Coronary artery (tissue), 2 donors: ENCODE results near the gene TNS3.

Experiments used
- DNase-seq: peaks from one replicate; pipeline ENCODE4 v3.0.0-alpha.2; 2017; ENCODE audit warnings: low spot score
- H3K27ac ChIP-seq, 2 donors: fragments of 200-600 bp; sonication (generic); one replicate each; pipeline ENCODE4 v1.5.1; 2016 to 2019
- H3K4me3 ChIP-seq: fragments of 200-600 bp; sonication (generic); 2 replicates; pipeline ENCODE4 v1.5.1; 2016; ENCODE audit warnings: mild to moderate bottlenecking, moderate library complexity
- TF ChIP-seq, protein P1 (sequence below): fragments of 200-600 bp; sonication (generic); IDR thresholded peaks from one replicate; pipeline ENCODE4 v1.5.1; 2019; ENCODE audit warnings: antibody characterized with exemption

The TNS3 gene

DNA sequence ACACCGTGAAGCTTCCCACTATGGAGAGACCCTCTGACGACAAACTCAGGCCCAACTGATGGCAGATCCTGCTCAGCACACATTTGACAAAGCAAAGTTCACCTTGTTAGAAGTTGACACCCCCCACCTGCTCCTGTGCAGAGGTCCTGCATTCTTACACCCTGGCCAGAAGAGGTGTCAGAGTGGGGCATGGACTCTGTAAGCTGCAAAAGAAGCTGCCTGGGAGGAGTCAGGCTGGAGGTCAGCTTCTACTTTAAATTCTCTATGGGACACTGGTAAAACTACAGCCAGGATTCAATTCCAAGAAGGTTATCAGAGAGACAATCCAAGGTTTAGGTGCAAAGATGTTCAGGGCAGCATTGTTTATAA is 20.0 kb upstream of the TNS3 start:
- Histone ChIP-seq H3K27ac (no peak overlapping the region), H3K4me3 (no peak overlapping the region)
- no peak for DNase-seq
- TF ChIP-seq, protein P1, sequence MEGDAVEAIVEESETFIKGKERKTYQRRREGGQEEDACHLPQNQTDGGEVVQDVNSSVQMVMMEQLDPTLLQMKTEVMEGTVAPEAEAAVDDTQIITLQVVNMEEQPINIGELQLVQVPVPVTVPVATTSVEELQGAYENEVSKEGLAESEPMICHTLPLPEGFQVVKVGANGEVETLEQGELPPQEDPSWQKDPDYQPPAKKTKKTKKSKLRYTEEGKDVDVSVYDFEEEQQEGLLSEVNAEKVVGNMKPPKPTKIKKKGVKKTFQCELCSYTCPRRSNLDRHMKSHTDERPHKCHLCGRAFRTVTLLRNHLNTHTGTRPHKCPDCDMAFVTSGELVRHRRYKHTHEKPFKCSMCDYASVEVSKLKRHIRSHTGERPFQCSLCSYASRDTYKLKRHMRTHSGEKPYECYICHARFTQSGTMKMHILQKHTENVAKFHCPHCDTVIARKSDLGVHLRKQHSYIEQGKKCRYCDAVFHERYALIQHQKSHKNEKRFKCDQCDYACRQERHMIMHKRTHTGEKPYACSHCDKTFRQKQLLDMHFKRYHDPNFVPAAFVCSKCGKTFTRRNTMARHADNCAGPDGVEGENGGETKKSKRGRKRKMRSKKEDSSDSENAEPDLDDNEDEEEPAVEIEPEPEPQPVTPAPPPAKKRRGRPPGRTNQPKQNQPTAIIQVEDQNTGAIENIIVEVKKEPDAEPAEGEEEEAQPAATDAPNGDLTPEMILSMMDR = no peak

DNA sequence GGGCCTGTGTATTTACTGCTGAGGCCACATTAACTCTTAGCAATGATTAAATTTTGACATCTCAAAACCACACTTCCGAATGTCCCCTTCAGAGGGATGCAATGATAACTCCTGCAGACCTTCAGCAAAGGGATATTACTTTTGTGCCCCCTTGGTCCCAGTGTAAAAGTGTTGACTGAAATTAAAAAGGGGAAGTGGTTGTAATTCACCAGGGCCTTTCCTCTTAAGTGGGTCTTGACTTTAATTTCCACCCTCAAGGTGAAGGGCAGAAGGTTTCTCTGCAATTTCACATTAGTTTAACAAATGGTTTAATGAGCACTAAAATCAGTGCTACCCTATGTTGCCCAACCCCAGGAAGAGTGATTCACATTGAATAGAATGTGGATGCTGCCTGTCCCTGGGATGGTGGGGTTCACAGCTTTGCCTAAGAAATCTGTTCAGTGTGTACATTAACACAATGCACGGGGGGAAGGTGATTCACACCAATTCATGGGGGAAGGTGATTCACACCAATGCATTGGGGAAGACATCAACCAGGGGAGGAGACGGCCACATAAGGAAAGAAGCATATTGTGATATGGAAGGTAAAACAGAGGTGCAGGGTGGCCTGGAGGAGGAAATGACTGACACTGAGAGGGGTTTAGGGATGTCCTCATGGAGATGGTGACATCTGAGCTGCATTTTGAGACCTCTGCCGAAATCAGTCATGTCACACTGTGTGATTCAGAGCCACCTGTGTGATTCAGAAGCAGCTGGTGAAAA is 19.4 kb upstream of the TNS3 start:
- TF ChIP-seq, protein P1 = no peak
- DNase-seq = no peak
- H3K4me3 ChIP-seq = peak overlapping the region; percentile 34
- H3K27ac ChIP-seq = peak overlapping the region; percentile 14 to 69

DNA sequence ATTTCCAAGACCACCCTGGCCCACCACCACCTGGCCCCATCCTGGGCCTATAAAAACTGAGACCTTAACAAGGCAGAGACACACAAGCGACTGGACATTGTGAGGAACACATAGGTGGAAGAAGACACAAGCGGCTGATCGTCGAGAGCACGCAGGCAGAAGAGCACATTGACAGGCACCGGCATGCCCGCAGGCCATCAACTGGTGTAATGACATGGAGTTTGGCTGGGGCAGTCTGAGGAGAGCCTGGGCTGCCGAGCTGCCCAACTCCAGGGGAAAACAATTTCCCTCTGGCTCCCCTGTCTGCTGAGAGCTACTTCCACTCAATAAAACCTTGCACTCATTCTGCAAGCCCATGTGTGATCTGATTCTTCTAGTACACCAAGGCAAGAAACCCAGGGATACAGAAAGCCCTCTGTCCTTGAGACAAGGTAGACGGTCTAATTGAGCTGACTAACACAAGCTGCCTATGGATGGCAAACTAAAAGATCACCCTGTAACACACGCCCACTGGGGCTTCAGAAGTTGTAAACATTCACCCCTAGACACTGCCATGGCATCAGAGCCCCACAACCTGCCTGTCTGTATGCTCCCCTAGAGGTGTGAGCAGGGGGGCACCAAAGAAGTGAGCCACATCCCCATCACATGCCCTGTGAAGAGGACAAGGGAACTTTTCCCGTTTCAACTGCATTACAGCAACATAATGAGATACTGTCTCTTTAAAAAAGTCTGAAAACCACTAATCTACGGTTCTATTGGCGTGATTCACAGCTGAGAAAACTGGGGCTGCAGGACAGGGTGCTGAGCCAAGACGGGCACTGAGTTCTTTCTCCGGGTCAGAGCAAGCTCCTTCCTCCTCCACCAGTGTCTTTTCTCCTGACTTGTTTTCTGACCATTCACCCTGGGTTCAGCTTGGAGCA is 18.5 kb upstream of the TNS3 start:
- no peak for DNase-seq
- Histone ChIP-seq H3K27ac (peak overlapping the region; percentile 14 to 69), H3K4me3 (peak overlapping the region; percentile 34)
- TF ChIP-seq, protein P1 = no peak

DNA sequence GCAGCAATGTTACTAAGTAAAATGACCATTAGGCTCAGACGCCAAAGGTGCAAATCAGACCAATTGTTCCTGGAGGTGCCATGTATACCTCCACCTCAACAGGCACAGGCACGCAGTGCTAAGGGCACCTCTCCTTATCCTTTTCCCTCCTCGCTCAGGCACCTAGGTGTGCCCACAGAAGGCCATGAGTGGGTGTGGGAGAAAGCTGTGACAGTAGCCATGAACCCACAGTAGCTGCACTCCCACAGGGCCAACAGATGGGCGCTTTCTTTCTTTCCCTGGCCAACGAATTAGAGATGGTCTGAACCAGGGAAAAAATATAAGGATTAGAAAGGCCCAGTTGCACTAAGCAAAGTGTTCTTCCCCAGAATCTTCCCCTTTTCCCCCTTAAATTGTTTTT is 15.5 kb upstream of the TNS3 start:
- H3K27ac ChIP-seq = peak overlapping the region in 1 of 2 donors; percentile 9
- H3K4me3 ChIP-seq = no peak overlapping the region
- TF ChIP-seq, protein P1 = no peak
- DNase-seq = no peak

DNA sequence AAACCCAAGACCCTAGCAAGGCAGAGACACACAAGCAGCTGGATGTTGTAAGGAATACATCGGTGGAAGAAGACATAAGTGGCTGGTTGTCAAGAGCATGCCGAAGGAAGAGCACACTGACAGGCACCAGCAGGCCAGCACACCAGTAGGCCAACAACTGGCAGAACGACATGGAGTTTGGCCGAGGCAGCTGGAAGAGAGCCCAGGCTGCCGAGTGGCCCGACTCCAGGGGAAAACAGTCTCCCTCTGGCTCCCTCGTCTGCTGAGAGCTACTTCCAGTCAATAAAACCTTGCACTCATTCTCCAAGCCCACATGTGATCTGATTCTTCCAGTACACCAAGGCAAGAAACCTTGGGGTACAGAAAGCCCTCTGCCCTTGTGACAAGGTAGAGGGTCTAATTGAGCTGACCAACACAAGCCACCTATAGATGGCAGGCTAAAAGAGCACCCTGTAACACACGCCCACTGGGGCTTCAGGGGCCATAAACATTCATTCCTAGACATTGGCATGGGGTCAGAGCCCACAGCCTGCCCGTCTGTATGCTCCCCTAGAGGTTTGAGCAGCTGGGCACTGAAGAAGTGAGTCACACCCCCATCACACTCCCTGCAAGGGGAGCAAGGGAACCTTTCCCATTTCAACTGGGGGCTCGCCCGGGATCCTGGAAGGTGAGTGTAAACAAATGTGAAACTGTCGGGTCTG is 14.7 kb upstream of the TNS3 start:
- no peak for DNase-seq
- Histone ChIP-seq H3K4me3 (no peak overlapping the region), H3K27ac (peak overlapping the region; percentile 45 to 66)

DNA sequence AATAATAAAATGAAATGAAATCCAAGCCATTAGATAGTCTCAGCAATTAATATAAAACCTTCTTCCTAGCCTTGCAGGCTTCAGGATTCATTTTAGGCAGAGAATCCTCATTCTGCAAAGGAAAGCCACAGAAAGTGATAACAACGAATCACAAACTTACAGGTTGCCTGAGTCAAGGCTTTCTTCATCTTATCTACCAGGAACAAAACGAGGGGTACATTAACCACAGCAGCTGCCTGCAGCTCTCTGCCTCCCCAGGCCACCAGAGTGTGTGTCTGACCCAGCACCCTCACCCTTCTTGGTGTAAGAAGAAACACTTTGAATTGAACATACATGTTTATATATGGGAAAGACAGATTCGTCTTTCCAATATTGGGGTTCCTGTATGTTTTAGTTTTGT is 12.5 kb upstream of the TNS3 start:
- no peak for DNase-seq
- Histone ChIP-seq H3K4me3 (no peak overlapping the region), H3K27ac (no peak overlapping the region)
- TF ChIP-seq, protein P1 = no peak

More for the DNA sequence above, 14.7 kb upstream of the TNS3 start:
- TF ChIP-seq, protein P1 = no peak
